GM19455 (cell line): ENCODE measurements around the gene PLIN4.
A peak's percentile ranks its signal among the peaks of the same experiment; 100 is the strongest.

Experiments used
- ATAC-seq: cut with Tn5 transposase; IDR thresholded peaks from one replicate; pipeline ENCODE4 v1.9.1; 2021; ENCODE audit not compliant: unreplicated experiment

PLIN4 gene

DNA sequence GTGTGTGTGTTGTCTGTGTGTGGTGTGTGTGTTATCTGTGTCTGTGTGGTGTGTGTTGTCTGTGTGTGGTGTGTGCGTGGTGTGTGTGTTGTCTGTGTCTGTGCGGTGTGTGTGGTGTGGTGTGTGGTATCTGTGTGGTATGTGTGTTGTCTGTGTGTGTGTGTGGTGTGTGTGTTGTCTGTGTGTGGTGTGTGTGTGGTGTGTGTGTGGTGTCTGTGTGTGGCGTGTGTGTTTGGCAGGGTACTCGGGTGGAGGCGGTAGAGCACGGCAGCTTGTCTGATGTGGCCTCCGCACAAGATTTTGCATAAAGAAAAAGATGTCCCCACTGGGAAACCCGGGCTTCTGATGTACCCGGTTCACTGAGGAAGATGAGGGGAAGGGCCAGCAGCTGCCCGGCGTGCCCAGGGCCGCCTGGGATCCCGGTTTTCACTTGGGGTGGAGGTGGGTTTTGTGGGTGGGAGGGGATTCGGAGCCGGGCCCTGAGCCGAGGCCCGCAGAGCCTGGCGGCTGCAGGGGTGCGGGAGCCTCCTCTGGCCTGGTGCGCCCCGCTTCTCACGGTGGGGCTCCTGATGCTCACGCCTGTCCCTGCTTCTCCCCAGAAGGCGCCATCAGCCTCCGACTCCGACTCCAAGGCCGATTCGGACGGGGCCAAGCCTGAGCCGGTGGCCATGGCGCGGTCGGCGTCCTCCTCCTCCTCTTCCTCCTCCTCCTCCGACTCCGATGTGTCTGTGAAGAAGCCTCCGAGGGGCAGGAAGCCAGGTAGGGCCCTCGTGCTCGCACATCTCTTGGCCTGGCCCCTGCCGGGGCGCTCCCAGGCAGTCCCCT, 25.0 kb downstream of the PLIN4 start:
- no peak for ATAC-seq

DNA sequence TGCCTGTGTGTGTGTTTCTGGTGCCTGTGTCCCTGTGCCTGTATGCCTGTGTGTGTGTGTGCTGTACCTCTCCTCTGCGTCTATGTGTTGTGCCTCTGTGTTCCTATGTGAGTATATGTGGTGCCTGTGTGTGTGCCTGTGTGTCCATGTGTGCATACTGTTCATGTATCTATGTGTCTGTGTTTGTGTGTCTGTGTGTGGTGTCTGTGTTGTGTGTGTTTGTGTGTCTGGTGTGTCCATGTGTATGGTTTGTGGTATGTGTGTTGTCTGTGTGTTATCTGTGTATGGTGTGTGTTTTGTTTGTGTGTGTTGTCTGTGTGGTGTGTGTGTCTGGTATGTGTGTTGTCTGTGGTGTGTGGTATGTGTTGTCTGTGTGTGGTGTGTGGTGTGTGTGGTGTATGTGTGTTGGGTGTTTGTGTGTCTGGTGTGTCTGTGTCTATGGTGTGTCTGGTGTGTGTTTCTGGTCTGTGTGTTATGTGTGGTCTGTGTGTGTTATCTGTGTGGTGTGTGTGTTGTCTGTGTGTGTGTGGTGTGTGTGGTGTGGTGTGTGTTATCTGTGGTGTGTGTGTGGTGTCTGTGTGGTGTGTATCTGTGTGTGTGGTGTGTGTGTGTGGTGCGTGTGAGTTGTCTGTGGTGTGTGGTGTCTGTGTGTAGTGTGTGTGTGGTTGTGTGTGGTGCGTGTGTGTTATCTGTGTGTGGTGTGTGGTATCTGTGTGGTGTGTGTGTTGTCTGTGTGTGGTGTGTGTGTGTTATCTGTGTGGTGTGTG, 25.8 kb downstream of the PLIN4 start:
- ATAC-seq = no peak

DNA sequence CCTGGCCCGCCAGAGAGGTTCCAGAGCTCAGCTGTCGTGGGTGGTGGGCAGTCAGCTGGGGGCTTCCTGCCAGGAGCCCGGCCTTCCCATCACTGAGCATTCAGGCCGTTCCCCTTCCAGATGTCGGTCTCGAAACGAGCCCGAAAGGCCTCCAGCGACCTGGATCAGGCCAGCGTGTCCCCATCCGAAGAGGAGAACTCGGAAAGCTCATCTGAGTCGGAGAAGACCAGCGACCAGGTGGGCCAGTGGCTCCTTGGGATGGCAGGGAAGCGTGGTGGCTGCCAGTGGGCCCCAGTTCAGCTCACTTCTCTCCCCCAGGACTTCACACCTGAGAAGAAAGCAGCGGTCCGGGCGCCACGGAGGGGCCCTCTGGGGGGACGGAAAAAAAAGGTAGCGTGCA, 26.8 kb downstream of the PLIN4 start:
- ATAC-seq = no peak

DNA sequence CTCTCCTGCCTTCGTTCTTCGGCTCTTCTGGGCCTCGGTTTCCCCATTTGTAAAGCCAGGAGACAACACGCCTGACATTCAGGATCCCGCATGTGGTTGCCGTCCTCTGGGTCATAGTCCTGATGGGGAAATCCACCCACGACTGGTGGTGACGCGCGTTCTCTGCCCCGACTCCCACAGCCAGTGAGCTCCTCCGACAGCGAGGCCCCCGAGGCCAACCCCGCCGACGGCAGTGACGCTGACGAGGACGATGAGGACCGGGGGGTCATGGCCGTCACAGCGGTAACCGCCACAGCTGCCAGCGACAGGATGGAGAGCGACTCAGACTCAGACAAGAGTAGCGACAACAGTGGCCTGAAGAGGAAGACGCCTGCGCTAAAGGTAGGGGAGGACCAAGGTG, 29.8 kb downstream of the PLIN4 start:
- no peak for ATAC-seq

DNA sequence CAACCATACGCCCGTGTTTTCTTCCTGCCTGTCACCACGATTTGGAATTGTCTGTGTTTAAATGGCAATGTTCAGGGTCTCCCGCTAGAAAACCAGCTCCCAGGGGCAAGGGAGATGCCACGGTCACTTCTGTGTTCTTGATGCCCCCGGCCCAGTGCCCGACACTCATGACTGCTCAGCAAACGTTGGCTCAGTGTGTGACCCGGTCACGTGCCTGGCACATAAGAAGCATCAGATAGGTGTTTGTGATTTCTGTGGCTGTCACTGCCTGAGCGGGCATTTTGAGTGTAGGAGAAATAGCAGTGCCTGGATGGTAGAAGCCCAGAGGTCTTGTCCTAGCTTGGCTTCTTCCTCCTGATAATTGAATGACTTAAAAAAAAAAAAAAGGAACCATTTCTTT, 30.7 kb downstream of the PLIN4 start:
- no peak for ATAC-seq

- ATAC-seq = no peak
Measured at GRCh38 chr19:4483385-4483784, 34.9 kb downstream of the PLIN4 start.

GRCh38 chr19:4482721-4483364, 35.4 kb downstream of the PLIN4 start:
- no peak for ATAC-seq

GRCh38 chr19:4477034-4477801, 41.1 kb downstream of the PLIN4 start:
- no peak for ATAC-seq

DNA sequence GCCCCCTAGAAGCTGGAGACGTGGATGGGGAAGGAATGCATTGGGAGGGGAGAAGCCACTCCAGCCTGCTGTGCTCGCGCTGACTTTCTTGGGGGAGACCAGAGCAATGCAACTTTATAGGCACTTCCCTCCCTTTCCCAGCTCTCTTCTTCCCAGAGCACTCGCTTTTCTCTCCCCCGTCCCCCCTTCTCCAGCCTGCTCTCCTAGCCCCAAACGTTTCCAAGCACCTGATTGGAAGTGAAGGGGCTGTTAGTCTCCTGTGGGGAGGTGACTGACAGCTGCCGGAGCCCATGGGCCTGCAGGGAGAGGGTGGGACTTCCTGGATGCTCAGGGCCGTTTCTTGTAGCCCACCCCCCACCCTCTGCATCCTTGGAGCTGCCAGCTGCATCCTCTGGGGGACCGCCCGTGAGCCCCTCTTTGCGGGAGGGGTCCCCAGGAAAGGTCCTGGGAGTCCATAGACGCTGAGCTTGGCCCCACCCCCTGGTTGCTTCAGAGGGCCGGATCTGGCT, 43.7 kb downstream of the PLIN4 start:
- no peak for ATAC-seq

DNA sequence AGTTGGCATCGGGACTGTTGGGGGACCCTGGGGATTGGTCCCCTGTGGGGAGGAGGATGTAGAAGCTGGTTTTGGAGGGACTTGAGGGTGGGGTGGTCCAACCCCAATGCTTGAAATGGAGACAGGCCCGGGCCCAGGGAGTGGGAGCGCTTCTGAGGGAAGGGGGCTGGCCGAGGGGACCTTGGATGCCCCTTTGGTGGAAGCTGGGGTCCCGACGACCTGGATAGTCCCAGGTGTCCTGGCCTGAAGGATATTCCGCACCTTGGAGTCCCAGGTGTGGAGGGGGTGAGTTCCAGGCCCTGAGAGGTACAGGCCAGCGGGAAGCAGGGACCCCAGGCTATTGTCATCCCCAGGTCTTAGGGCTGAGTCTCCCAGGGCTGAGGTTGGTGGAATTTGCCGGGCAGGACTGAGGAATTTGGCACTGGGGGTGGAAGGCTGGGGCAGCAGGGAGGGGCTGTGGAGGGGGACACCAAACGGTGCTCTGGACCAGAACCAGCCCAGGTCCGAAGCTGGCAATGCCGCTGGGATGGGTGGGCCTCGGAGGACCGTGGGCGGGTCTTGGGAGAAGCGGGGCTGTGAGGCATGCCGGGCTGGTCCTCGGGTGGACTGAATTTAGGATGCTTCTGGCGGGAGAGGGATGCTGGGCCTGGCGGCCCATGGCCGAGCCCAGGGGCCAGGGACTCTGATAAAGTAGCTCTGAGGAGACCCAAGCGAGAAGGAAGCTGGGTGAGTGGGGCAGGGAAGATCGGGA, 44.3 kb downstream of the PLIN4 start:
- ATAC-seq = no peak

GRCh38 chr19:4473011-4473762, 45.1 kb downstream of the PLIN4 start:
- no peak for ATAC-seq

- ATAC-seq = no peak
Measured at GRCh38 chr19:4472174-4472974, 45.9 kb downstream of the PLIN4 start, which contains the start of gene HDGFL2. HDGFL2 (plus strand) TSS chr19:4472297; CDS start chr19:4472351, 54 bp downstream.

DNA sequence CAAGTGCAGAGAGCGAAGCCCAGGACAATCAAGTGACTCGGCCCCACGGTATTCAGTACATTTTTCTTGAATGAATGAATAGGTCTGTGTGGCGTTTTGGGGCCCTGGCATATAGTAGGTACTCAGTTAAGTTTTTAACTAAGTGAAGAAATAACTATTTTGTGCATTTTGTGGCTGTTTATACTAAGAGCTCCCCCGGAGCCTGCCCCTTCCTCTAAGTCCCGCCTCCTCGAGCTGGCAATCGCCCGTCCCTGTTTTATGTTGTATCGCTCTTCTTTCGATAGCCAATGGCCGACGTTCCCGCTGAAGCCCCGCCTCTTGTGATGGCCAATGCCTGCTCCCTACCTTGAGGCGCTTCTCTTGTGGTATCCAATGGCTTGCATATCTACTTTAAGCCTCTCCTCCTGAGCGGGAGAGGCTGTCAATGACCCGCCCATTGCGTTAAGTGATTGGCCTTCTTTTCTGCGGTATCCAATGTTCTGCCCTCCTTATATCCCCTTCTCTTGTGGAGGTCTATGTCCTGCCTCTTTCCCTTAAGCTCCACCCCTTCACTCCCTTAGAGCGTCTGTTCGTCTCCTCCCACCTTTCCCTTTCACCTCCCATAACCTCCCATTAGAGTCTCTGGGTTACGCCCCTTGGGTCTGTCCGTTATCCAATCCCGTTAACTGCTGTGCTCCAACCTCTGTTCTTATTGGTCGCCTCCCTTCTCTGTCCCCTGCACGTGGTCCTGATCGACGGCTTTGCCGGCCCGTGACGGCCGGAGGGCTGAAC, 46.7 kb downstream of the PLIN4 start:
- peak; percentile 83 for ATAC-seq

DNA sequence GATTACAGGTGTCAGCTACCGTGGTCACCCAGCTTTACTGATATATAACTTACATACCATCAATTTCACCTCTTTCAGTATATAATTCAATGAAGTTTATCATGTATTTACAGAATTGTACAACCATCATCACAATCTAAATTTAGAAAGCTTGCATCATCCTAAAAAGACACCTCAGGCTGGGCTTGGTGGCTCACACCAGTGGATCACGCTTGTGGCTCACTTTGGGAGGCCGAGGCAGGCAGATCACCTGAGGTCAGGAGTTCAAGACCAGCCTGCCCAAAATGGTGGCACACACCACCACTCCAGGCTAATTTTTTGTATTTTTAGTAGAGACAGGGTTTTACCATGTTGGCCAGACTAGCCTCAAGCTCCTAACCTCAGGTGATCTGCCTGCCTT, 50.5 kb downstream of the PLIN4 start:
- no peak for ATAC-seq

- no peak for ATAC-seq
Measured at GRCh38 chr19:4464815-4465581, 53.3 kb downstream of the PLIN4 start.

DNA sequence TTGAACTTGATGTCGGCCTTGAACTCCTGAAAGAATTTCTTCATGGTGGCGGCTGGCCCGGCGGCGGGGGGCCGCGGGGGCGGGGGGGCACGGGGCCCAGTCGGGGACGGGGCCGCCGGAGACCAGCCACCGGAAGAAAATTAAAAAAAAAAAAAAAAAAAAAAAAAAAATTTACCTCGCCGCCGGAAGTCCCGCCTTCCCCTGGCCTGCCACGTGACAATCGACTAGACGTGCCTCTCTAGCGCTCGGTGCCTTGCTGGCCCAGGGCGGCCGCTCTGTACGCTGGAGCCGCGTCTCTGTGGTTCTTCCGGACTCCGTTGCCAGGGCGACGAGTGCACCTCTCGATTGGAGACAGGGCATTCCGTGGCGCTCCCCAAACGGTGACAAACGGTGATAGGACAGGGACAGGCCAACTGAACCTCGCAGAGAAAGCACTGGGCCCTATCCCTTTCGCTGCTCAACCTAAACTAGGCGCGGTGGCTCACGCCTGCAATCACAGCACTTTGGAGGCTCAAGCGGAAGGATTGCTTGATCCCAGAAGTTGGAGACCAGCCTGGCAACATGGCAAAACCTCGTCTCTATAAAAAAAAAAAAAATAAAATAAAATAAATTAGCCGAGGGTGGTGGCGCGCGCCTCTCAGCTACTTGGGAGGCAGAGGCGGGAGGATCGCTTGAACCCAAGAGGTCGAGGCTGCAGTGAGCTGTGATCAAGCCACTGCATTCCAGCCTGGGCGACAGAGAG, 60.5 kb downstream of the PLIN4 start, which contains the start of gene UBXN6:
Gene UBXN6, minus strand, starts transcription at position 141 of the 742 bp plus-strand sequence. Its CDS starts 97 bp downstream, at position 44.
- ATAC-seq = peak; percentile 88
